Thyroid gland (tissue), 4 donors: ENCODE data around the gene TRIM67.

Experiments used
- POLR2A ChIP-seq, 2 donors: fragments of 450-650 bp; IDR thresholded peaks; one replicate each; pipeline ENCODE4 v1.6.1; 2017; ENCODE audit warnings: antibody characterized with exemption in 2 of 2, mild to moderate bottlenecking in 2 of 2, moderate library complexity in 1 of 2
- TF ChIP-seq, protein P1 (sequence below), 6 experiments: fragments of 200-600 bp in 3 of 6; fragments of 450-650 bp in 3 of 6; sonication (generic) in 3 of 6; IDR thresholded peaks; one replicate each; pipeline ENCODE4 v1.5.1; 2016 to 2019; ENCODE audit warnings: antibody characterized with exemption in 6 of 6, mild to moderate bottlenecking in 2 of 6, inconsistent platforms in 1 of 6, moderate library complexity in 1 of 6

DNA sequence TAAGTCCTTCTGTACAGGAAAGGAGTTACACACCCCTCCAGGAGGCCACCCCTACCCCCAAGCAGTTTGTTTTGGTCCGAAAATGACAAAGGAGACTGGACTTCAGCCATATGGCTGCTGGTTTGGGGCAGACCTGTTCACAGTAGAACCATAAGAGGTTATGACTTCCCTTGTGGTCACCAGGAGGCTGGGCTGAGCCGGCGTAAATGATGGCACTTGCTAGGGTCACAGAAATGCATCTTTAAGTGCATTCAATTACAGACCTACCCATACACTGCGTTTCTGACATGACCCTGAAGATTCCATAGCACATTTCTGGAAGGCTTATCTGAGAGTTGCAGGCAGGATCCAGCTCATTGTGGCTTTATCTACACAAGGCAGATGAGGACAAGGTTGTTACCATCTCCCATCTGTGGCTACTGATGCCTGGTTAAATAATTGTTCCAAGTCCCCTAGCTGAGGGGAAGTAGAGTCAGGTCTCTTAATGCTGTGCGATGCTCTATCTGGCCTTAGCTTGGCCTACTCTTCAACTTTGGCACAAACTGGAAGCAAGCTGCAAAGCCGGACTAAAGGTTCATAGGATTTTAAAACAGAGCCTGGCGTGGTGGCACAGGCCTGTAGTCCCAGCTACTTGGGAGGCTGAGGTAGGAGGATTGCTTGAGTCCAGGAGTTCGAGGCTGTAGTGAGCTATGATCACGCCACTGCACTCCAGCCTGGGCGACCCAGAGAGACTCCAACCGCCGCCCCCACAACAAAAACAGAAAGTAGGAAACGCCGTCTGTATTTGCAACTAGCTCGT is 1.7 kb upstream of the TRIM67 start:
- TF ChIP-seq, protein P1, sequence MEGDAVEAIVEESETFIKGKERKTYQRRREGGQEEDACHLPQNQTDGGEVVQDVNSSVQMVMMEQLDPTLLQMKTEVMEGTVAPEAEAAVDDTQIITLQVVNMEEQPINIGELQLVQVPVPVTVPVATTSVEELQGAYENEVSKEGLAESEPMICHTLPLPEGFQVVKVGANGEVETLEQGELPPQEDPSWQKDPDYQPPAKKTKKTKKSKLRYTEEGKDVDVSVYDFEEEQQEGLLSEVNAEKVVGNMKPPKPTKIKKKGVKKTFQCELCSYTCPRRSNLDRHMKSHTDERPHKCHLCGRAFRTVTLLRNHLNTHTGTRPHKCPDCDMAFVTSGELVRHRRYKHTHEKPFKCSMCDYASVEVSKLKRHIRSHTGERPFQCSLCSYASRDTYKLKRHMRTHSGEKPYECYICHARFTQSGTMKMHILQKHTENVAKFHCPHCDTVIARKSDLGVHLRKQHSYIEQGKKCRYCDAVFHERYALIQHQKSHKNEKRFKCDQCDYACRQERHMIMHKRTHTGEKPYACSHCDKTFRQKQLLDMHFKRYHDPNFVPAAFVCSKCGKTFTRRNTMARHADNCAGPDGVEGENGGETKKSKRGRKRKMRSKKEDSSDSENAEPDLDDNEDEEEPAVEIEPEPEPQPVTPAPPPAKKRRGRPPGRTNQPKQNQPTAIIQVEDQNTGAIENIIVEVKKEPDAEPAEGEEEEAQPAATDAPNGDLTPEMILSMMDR (IDR thresholded peaks at IDR 0.05), result no peak
- TF ChIP-seq POLR2A (IDR thresholded peaks at IDR 0.05), result no peak
